ENCODE data around the gene NPHP4.

Gene NPHP4

DNA sequence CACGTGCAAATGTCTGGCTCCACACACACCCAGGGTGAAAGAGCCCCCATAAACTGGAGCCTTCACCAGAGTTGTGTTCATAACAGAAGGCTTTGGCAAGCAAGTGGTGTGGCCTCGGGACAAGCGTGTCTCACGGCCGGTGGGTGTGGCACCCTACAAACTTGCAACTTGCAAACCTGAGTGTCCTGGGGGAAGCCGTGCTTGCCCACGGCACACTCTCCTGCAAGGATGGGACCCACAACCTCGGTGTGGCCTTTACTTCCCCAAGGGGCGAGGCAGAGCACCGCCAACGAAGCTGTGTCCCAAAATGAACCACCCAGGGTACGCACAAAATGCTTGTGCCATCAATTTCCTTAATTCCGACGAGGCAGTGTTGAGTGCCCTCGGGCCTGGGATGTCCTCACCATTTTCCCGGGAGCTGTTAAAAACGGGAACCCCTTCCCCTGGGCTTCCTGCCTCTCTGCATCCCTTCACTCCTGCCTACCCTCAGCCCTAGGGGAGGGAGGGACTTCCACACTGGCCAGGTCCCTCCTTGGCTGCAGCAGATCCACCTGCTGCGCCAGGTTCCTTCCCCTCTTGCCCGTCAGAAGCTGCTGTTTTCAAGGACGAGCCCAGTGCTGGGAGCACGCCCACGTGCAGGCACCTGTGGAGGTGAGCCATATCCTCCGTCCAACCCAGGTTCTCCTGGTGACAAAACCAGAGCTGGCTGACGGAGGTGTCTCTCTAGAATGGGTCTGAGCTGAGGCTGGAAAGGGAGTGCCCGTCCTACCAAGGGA, 111.4 kb downstream of the NPHP4 start:
- H3K27ac ChIP-seq (ENCODE audit: low read depth, low read length): no peak overlapping the region
- no peaks in the 10 kb centered on the region for H3K9me3 ChIP-seq (ENCODE audit: control insufficient read depth, insufficient read depth, low read length)
- H3K27me3 ChIP-seq (ENCODE audit: control insufficient read depth, low read length): no peaks in the 10 kb centered on the region
- H3F3A ChIP-seq (ENCODE audit: control insufficient read depth, insufficient read depth): no peaks in the 10 kb centered on the region
- H3K4me1 ChIP-seq (ENCODE audit: control insufficient read depth, low read length): no peaks in the 10 kb centered on the region
- no peak overlapping the region for H3K4me2 ChIP-seq (ENCODE audit: low read length)
- TF ChIP-seq EZH2phosphoT487 (IDR thresholded peaks at IDR 0.05; ENCODE audit: borderline replicate concordance, low read length) (no peak), CTCF (IDR thresholded peaks at IDR 0.05; ENCODE audit: low read depth, low read length, poor library complexity, severe bottlenecking) (no peak)
- no peak overlapping the region for H3K4me3 ChIP-seq (ENCODE audit: low read length)
- H3K79me2 ChIP-seq (ENCODE audit: control insufficient read depth, low read length): no peaks in the 10 kb centered on the region
- H3K9me2 ChIP-seq (replicated peaks; ENCODE audit: control insufficient read depth, low read length): no peaks in the 10 kb centered on the region
- no peaks in the 10 kb centered on the region for H4K20me1 ChIP-seq (ENCODE audit: control insufficient read depth, insufficient read depth, low read depth, low read length)
- no peaks in the 10 kb centered on the region for H3K36me3 ChIP-seq (ENCODE audit: control insufficient read depth, low read length)

GRCh38 chr1:5879421-5879820, 112.8 kb downstream of the NPHP4 start:
- Histone ChIP-seq H3K9me2 (replicated peaks; ENCODE audit: control insufficient read depth, low read length) (no peaks in the 10 kb centered on the region), H3K79me2 (ENCODE audit: control insufficient read depth, low read length) (no peaks in the 10 kb centered on the region), H3K27ac (ENCODE audit: low read depth, low read length) (no peak overlapping the region), H3F3A (ENCODE audit: control insufficient read depth, insufficient read depth) (no peaks in the 10 kb centered on the region), H3K4me2 (ENCODE audit: low read length) (no peak overlapping the region), H4K20me1 (ENCODE audit: control insufficient read depth, insufficient read depth, low read depth, low read length) (no peaks in the 10 kb centered on the region), H3K36me3 (ENCODE audit: control insufficient read depth, low read length) (no peaks in the 10 kb centered on the region), H3K27me3 (ENCODE audit: control insufficient read depth, low read length) (no peaks in the 10 kb centered on the region), H3K9me3 (ENCODE audit: control insufficient read depth, insufficient read depth, low read length) (no peaks in the 10 kb centered on the region), H3K4me3 (ENCODE audit: low read length) (no peak overlapping the region), H3K4me1 (ENCODE audit: control insufficient read depth, low read length) (no peaks in the 10 kb centered on the region)
- TF ChIP-seq CTCF (IDR thresholded peaks at IDR 0.05; ENCODE audit: low read depth, low read length, poor library complexity, severe bottlenecking) (no peak), EZH2phosphoT487 (IDR thresholded peaks at IDR 0.05; ENCODE audit: borderline replicate concordance, low read length) (no peak)

GRCh38 chr1:5878971-5879370, 113.3 kb downstream of the NPHP4 start:
- H3K79me2 ChIP-seq (ENCODE audit: control insufficient read depth, low read length): no peaks in the 10 kb centered on the region
- no peaks in the 10 kb centered on the region for H3K36me3 ChIP-seq (ENCODE audit: control insufficient read depth, low read length)
- no peak overlapping the region for H3K4me3 ChIP-seq (ENCODE audit: low read length)
- H3K9me2 ChIP-seq (replicated peaks; ENCODE audit: control insufficient read depth, low read length): no peaks in the 10 kb centered on the region
- no peaks in the 10 kb centered on the region for H3F3A ChIP-seq (ENCODE audit: control insufficient read depth, insufficient read depth)
- TF ChIP-seq EZH2phosphoT487 (IDR thresholded peaks at IDR 0.05; ENCODE audit: borderline replicate concordance, low read length): no peak
- no peaks in the 10 kb centered on the region for H3K9me3 ChIP-seq (ENCODE audit: control insufficient read depth, insufficient read depth, low read length)
- H4K20me1 ChIP-seq (ENCODE audit: control insufficient read depth, insufficient read depth, low read depth, low read length): no peaks in the 10 kb centered on the region
- H3K4me1 ChIP-seq (ENCODE audit: control insufficient read depth, low read length): no peaks in the 10 kb centered on the region
- no peak overlapping the region for H3K27ac ChIP-seq (ENCODE audit: low read depth, low read length)
- no peak overlapping the region for H3K4me2 ChIP-seq (ENCODE audit: low read length)
- no peaks in the 10 kb centered on the region for H3K27me3 ChIP-seq (ENCODE audit: control insufficient read depth, low read length)

DNA sequence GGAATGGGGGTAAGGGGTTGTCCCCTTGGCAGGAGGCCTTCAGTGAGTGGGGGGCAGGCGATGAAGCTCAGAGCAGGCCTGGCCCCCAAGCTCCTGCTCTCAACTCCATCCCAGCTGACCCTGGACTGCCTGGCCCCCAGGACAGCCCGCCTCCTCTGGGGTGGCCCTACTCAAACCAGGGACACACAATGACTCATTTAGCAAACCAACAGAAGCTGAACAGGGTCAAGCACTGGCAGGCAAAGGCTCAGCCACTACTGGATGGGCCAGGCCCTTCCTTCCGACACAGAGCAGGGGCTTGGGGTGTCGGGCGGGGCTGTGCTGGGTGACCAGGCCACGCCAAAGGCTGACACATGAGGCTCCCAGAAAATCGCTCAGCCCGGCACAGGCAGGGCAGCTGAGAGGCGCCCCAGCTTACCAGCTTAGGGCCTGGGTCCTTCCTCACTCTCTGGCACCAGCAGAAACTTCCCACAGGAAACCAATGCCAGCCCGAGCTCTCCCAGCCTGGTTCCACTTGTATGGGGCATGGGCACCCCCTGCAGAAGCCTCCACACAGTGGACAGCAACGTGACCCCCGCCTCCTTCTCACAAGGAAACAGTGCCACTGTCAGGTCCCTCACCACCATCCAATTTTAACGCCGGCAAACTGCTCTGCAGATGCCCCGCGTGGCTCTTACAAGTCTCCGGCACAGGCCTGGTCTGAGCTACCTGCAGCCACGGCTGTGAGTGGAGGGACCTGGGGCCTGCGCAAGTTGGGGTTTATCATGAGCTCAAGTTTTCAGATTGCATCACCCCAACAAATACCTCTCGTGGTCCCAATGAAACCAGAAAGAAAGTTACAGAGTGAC, 114.3 kb downstream of the NPHP4 start:
- Histone ChIP-seq H3K36me3 (ENCODE audit: control insufficient read depth, low read length) (no peaks in the 10 kb centered on the region), H4K20me1 (ENCODE audit: control insufficient read depth, insufficient read depth, low read depth, low read length) (no peaks in the 10 kb centered on the region), H3F3A (ENCODE audit: control insufficient read depth, insufficient read depth) (no peaks in the 10 kb centered on the region), H3K27me3 (ENCODE audit: control insufficient read depth, low read length) (no peaks in the 10 kb centered on the region), H3K4me2 (ENCODE audit: low read length) (no peak overlapping the region), H3K9me3 (ENCODE audit: control insufficient read depth, insufficient read depth, low read length) (no peaks in the 10 kb centered on the region), H3K27ac (ENCODE audit: low read depth, low read length) (no peak overlapping the region), H3K4me3 (ENCODE audit: low read length) (no peak overlapping the region), H3K79me2 (ENCODE audit: control insufficient read depth, low read length) (no peaks in the 10 kb centered on the region), H3K9me2 (replicated peaks; ENCODE audit: control insufficient read depth, low read length) (no peaks in the 10 kb centered on the region), H3K4me1 (ENCODE audit: control insufficient read depth, low read length) (no peaks in the 10 kb centered on the region)
- no peak for TF ChIP-seq CTCF (IDR thresholded peaks at IDR 0.05; ENCODE audit: low read depth, low read length, poor library complexity, severe bottlenecking)
- no peak for TF ChIP-seq EZH2phosphoT487 (IDR thresholded peaks at IDR 0.05; ENCODE audit: borderline replicate concordance, low read length)
